ENCODE measurements around the gene MTERF1. TPM values are rescaled to one million over a fixed set of nuclear protein-coding genes. Genes with fewer than 3 reads are reported as not detected.
"Not testable (repeated sequence)": the region's sequence is repeated elsewhere in the genome, so short reads cannot be mapped to it uniquely, and the experiment has no call there.

The MTERF1 gene
- total and polyA plus RNA-seq, 2 experiments from 2014 or later, result 5.9 to 13.2 TPM

DNA sequence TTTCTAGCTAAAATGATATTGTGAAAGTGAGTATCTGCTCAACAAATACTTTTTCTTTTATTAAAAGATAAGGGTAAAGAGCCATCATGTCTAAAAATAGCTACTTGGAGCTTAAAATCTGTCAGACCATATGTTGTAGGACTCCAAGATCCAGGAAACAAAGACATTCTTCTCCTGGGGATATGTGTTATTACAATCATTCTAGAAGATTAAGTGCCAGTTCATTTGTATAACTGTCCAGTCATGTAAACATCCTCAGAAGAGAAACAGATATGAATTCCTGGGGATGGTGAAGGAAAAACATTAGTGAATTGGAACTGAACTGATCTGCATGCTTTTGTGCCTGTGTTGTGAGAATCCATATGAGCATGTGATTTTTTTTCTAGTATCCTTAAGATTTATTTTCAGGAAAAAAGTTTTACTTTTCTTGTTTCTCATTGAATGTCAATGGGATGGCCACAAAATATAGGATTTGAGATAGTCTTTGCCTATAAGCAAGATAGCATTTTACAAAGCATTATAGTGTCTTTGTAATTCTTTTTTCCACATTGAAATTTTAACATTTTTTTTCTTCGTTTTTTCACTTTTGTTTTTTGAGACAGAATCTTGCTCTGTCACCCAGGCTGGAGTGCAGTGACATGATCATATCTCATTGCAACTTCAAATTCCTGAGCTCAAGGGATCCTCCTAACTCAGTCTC lies 14.4 kb upstream of the MTERF1 start:
- DNase-seq (ENCODE audit: low spot score), result no peak
- no peaks in the 10 kb centered on the region for H3K79me2 ChIP-seq

GRCh38 chr7:91893699-91894098 lies 13.2 kb upstream of the MTERF1 start:
- not testable (repeated sequence) for H3K79me2 ChIP-seq; H3K4me2 ChIP-seq; DNase-seq (ENCODE audit: low spot score); H3K27me3 ChIP-seq; H3K9me3 ChIP-seq (ENCODE audit: low read depth); H4K20me1 ChIP-seq (ENCODE audit: insufficient read depth, poor library complexity, severe bottlenecking); H3K4me3 ChIP-seq; H3K36me3 ChIP-seq (replicated peaks; ENCODE audit: insufficient read depth, low read depth); H3K9me2 ChIP-seq (replicated peaks; ENCODE audit: insufficient read depth); H2AFZ ChIP-seq; H3K27ac ChIP-seq; H3K4me1 ChIP-seq (ENCODE audit: insufficient read depth)
- WGBS (ENCODE audit: low lambda C conversion rate, missing lambda C conversion rate), result 86% methylated on average over 5 of the region's 5 CpGs

More for the DNA sequence above, 14.4 kb upstream of the MTERF1 start:
- Histone ChIP-seq H4K20me1 (ENCODE audit: insufficient read depth, poor library complexity, severe bottlenecking) (no peaks in the 10 kb centered on the region), H3K9me2 (replicated peaks; ENCODE audit: insufficient read depth) (no peaks in the 10 kb centered on the region), H3K4me3 (no peak overlapping the region), H3K9me3 (ENCODE audit: low read depth) (no peaks in the 10 kb centered on the region), H2AFZ (no peak overlapping the region), H3K36me3 (replicated peaks; ENCODE audit: insufficient read depth, low read depth) (no peaks in the 10 kb centered on the region), H3K27ac (no peak overlapping the region), H3K4me2 (no peak overlapping the region), H3K27me3 (no peaks in the 10 kb centered on the region), H3K4me1 (ENCODE audit: insufficient read depth) (no peaks in the 10 kb centered on the region)
- WGBS (ENCODE audit: low lambda C conversion rate, missing lambda C conversion rate), result 73% methylated on average over 1 of the region's 1 CpG
- TF ChIP-seq CTCF (IDR thresholded peaks at IDR 0.05; ENCODE audit: poor library complexity) (no peak), EZH2 (IDR thresholded peaks at IDR 0.05; ENCODE audit: borderline replicate concordance) (no peak), EZH2phosphoT487 (IDR thresholded peaks at IDR 0.05; ENCODE audit: low read depth, severe bottlenecking, unreplicated experiment) (no peak)

DNA sequence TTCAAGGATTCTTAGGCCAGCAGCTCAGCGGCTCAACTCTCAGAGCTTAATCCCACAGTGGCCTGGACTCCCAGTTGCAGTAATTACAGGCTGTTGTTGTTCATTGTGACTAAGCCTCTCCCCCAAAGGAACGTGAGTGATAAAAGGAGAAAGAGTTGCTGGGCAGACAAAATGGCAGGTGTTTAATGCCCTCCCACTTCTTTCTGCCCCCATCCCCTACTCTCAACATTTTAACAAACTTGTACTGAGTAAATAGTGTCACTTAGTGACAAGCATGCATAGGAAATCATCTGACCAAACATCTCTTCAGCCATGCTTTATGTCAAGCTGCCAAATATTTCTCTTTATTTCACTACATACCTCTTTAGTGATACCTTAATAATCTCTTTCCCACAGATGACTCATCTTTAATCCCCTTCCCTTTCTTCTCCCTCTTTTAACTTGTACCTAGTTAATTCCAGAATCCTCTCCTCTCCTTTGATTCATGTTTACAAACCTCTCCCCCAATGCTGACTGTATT lies 12.4 kb upstream of the MTERF1 start:
- no peak for TF ChIP-seq EZH2phosphoT487 (IDR thresholded peaks at IDR 0.05; ENCODE audit: low read depth, severe bottlenecking, unreplicated experiment)
- DNase-seq (ENCODE audit: low spot score), result peak; percentile 11
- Histone ChIP-seq H3K4me1 (ENCODE audit: insufficient read depth) (no peaks in the 10 kb centered on the region), H3K27ac (no peak overlapping the region), H3K79me2 (no peaks in the 10 kb centered on the region), H3K36me3 (replicated peaks; ENCODE audit: insufficient read depth, low read depth) (no peaks in the 10 kb centered on the region), H3K4me2 (no peak overlapping the region), H3K27me3 (no peaks in the 10 kb centered on the region), H3K4me3 (no peak overlapping the region), H4K20me1 (ENCODE audit: insufficient read depth, poor library complexity, severe bottlenecking) (no peaks in the 10 kb centered on the region), H2AFZ (no peak overlapping the region), H3K9me2 (replicated peaks; ENCODE audit: insufficient read depth) (no peaks in the 10 kb centered on the region), H3K9me3 (ENCODE audit: low read depth) (no peaks in the 10 kb centered on the region)
- 5% methylated on average over 2 of the region's 2 CpGs for WGBS (ENCODE audit: low lambda C conversion rate, missing lambda C conversion rate)

- Histone ChIP-seq H3K27ac (no peak overlapping the region), H2AFZ (no peak overlapping the region), H3K9me3 (ENCODE audit: low read depth) (no peaks in the 10 kb centered on the region), H3K4me3 (no peak overlapping the region), H3K9me2 (replicated peaks; ENCODE audit: insufficient read depth) (no peaks in the 10 kb centered on the region), H3K4me1 (ENCODE audit: insufficient read depth) (no peaks in the 10 kb centered on the region), H4K20me1 (ENCODE audit: insufficient read depth, poor library complexity, severe bottlenecking) (no peaks in the 10 kb centered on the region), H3K4me2 (no peak overlapping the region), H3K27me3 (no peaks in the 10 kb centered on the region), H3K36me3 (replicated peaks; ENCODE audit: insufficient read depth, low read depth) (no peaks in the 10 kb centered on the region), H3K79me2 (no peaks in the 10 kb centered on the region)
- WGBS (ENCODE audit: low lambda C conversion rate, missing lambda C conversion rate), result 68% methylated on average over 3 of the region's 3 CpGs
- DNase-seq (ENCODE audit: low spot score), result no peak
- TF ChIP-seq EZH2 (IDR thresholded peaks at IDR 0.05; ENCODE audit: borderline replicate concordance) (no peak), EZH2phosphoT487 (IDR thresholded peaks at IDR 0.05; ENCODE audit: low read depth, severe bottlenecking, unreplicated experiment) (no peak), CTCF (IDR thresholded peaks at IDR 0.05; ENCODE audit: poor library complexity) (no peak)
Observed at GRCh38 chr7:91892099-91892705, 11.7 kb upstream of the MTERF1 start.

DNA sequence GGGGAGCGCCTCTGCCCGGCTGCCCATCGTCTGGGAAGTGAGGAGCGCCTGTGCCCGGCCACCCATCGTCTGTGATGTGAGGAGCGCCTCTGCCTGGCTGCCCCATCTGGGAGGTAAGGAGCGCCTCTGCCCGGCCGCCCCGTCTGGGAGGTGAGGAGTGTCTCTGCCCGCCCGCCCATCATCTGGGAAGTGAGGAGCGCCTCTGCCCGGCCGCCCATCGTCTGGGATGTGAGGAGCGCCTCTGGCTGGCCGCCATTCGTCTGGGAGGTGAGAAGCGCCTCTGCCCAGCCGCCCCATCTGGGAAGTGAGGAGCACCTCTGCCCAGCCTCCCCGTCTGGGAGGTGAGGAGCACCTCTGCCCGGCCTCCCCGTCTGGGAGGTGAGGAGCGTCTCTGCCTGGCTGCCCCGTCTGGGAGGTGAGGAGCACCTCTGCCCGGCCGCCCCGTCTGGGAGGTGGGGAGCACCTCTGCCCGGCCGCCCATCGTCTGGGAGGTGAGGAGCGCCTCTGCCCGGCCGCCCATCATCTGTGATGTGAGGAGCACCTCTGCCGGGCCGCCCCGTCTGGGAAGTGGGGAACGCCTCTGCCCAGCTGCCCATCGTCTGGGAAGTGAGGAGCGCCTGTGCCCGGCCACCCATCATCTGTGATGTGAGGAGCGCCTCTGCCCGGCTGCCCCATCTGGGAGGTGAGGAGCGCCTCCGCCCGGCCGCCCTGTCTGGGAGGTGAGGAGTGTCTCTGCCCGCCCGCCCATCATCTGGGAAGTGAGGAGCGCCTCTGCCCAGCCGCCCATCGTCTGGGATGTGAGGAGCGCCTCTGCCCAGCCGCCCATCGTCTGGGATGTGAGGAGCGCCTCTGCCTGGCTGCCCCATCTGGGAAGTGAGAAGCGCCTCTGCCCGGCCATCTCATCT lies 8.0 kb upstream of the MTERF1 start:
- not testable (repeated sequence) for H3K36me3 ChIP-seq (replicated peaks; ENCODE audit: insufficient read depth, low read depth); H3K27ac ChIP-seq; H2AFZ ChIP-seq; DNase-seq (ENCODE audit: low spot score); H3K27me3 ChIP-seq; H3K9me3 ChIP-seq (ENCODE audit: low read depth); H3K4me1 ChIP-seq (ENCODE audit: insufficient read depth); H3K79me2 ChIP-seq; H3K4me3 ChIP-seq; H3K9me2 ChIP-seq (replicated peaks; ENCODE audit: insufficient read depth); H3K4me2 ChIP-seq; H4K20me1 ChIP-seq (ENCODE audit: insufficient read depth, poor library complexity, severe bottlenecking)
- WGBS (ENCODE audit: low lambda C conversion rate, missing lambda C conversion rate), result 94% methylated on average over 12 of the region's 60 CpGs

Data from hepatocyte (in vitro differentiated cells).